ENCODE measurements around the gene MEA1.

- TF ChIP-seq CTCF (IDR thresholded peaks at IDR 0.05): no peak
- no peak for TF ChIP-seq POLR2A (IDR thresholded peaks at IDR 0.05)
These were observed 7.1 kb upstream of the MEA1 start for GRCh38 chr6:43020847-43021246.

Data from thyroid gland (tissue), 4 donors.